ENCODE measurements around the gene EEPD1. TPM values are rescaled to one million over a fixed set of nuclear protein-coding genes. Genes with fewer than 3 reads are reported as not detected.

The EEPD1 gene
- polyA plus RNA-seq, 1 experiment = 2.5 TPM

- ChIA-PET POLR2A (interaction anchor here (0.7 kb wide), 1 partner anchor 31 kb away, joined by 4 read pairs; no protein-coding TSS in a partner anchor), CTCF (no interaction called here)
- TF ChIP-seq CTCF (IDR thresholded peaks at IDR 0.05; ENCODE audit: insufficient read depth, low read depth, low read length) = no peak
- Histone ChIP-seq H3K4me3 (ENCODE audit: low read depth, low read length) (no peak overlapping the region), H3K27me3 (ENCODE audit: control insufficient read depth, insufficient read depth, low read length) (no peaks in the 10 kb centered on the region), H3K36me3 (ENCODE audit: control insufficient read depth, insufficient read depth, low read length) (no peaks in the 10 kb centered on the region)
- no peak for DNase-seq (ENCODE audit: low read depth)
Measured at GRCh38 chr7:36261019-36261754, 108.1 kb downstream of the EEPD1 start.

GRCh38 chr7:36262309-36263094 lies 109.4 kb downstream of the EEPD1 start:
- no peak for TF ChIP-seq CTCF (IDR thresholded peaks at IDR 0.05; ENCODE audit: insufficient read depth, low read depth, low read length)
- POLR2A ChIA-PET = interaction anchor here (0.7 kb wide), 1 partner anchor 29 kb away, joined by 4 read pairs; no protein-coding TSS in a partner anchor
- Histone ChIP-seq H3K36me3 (ENCODE audit: control insufficient read depth, insufficient read depth, low read length) (no peaks in the 10 kb centered on the region), H3K4me3 (ENCODE audit: low read depth, low read length) (no peak overlapping the region), H3K27me3 (ENCODE audit: control insufficient read depth, insufficient read depth, low read length) (no peaks in the 10 kb centered on the region)
- no peak for DNase-seq (ENCODE audit: low read depth)
- CTCF ChIA-PET = interaction anchor here (3.0 kb wide), 1 partner anchor 12 kb away, joined by 13 read pairs; no protein-coding TSS in a partner anchor

GRCh38 chr7:36263095-36263484 lies 110.0 kb downstream of the EEPD1 start:
- ChIA-PET POLR2A (no interaction called here), CTCF (interaction anchor here (3.0 kb wide), 1 partner anchor 11 kb away, joined by 13 read pairs; no protein-coding TSS in a partner anchor)
- no peaks in the 10 kb centered on the region for H3K36me3 ChIP-seq (ENCODE audit: control insufficient read depth, insufficient read depth, low read length)
- DNase-seq (ENCODE audit: low read depth) = no peak
- no peaks in the 10 kb centered on the region for H3K27me3 ChIP-seq (ENCODE audit: control insufficient read depth, insufficient read depth, low read length)
- H3K4me3 ChIP-seq (ENCODE audit: low read depth, low read length) = no peak overlapping the region
- no peak for TF ChIP-seq CTCF (IDR thresholded peaks at IDR 0.05; ENCODE audit: insufficient read depth, low read depth, low read length)

GRCh38 chr7:36264123-36264801 lies 111.2 kb downstream of the EEPD1 start:
- no peaks in the 10 kb centered on the region for H3K36me3 ChIP-seq (ENCODE audit: control insufficient read depth, insufficient read depth, low read length)
- ChIA-PET POLR2A (no interaction called here), CTCF (interaction anchor here (0.6 to 3.0 kb wide), 4 partner anchors 10 to 15 kb away, joined by 3 to 13 read pairs (median 3); no protein-coding TSS in a partner anchor)
- no peak overlapping the region for H3K4me3 ChIP-seq (ENCODE audit: low read depth, low read length)
- no peak for DNase-seq (ENCODE audit: low read depth)
- no peak for TF ChIP-seq CTCF (IDR thresholded peaks at IDR 0.05; ENCODE audit: insufficient read depth, low read depth, low read length)
- H3K27me3 ChIP-seq (ENCODE audit: control insufficient read depth, insufficient read depth, low read length) = no peaks in the 10 kb centered on the region
